ENCODE data around the gene ZFYVE1.

DNA sequence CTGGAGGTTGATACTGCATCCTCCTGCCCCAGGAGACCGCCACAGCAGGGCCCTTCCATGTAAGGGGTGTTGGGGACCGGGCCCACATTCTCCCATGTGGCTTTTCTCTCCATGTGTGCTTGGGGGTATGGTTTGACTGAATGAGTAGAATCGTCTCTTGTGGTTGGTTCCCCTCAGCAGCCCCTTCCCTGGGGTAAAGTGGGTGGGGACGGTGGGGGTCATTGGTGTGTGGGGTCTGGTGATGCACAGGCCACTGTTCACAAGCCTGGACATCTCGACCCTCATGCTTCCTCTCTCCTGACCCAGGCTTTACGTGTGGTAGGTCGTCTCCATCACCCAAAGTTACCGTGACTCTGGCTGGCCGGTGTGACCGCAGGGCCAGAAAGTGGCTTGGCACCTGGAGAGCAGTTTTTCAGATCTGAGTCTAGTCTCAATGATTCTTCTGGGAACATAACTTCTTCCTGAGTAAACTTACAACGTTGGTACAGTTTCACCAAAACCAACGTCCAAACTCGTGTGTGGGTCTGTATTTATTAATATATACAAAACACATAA lies 83.0 kb downstream of the ZFYVE1 start:
- TF ChIP-seq, protein P1, sequence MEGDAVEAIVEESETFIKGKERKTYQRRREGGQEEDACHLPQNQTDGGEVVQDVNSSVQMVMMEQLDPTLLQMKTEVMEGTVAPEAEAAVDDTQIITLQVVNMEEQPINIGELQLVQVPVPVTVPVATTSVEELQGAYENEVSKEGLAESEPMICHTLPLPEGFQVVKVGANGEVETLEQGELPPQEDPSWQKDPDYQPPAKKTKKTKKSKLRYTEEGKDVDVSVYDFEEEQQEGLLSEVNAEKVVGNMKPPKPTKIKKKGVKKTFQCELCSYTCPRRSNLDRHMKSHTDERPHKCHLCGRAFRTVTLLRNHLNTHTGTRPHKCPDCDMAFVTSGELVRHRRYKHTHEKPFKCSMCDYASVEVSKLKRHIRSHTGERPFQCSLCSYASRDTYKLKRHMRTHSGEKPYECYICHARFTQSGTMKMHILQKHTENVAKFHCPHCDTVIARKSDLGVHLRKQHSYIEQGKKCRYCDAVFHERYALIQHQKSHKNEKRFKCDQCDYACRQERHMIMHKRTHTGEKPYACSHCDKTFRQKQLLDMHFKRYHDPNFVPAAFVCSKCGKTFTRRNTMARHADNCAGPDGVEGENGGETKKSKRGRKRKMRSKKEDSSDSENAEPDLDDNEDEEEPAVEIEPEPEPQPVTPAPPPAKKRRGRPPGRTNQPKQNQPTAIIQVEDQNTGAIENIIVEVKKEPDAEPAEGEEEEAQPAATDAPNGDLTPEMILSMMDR (IDR thresholded peaks at IDR 0.05) = no peak
- TF ChIP-seq POLR2A (IDR thresholded peaks at IDR 0.05) = no peak

Data from heart left ventricle (tissue), 13 donors.